IMR-90 (cell line): ENCODE data around the gene ATP6V1F. TPM values are rescaled to one million over a fixed set of nuclear protein-coding genes. Genes with fewer than 3 reads are reported as not detected.

Experiments
- ATAC-seq: fragments of 200-7000 bp; cut with Tn5 transposase; 2 replicates; pipeline ENCODE4 v1.9.1; 2020; ENCODE audit warnings: low read depth, mild to moderate bottlenecking, moderate library complexity
- BruUV-seq: library from RNA; stranded (reverse); fragments of 400-500 nt; replicated peaks from 2 replicates; lab custom pipeline; 2021; lab: Mats Ljungman, UMichigan
- CTCF ChIA-PET: fragments of 300-600 bp; formaldehyde crosslinking; extraction: SDS; loops from one replicate; lab custom pipeline; 2021; ENCODE audit warnings: antibody characterized with exemption; lab: Yijun Ruan, JAX
- POLR2A ChIA-PET: fragments of 300-600 bp; sonication (Branson Sonifier 250); formaldehyde crosslinking; loops from one replicate; lab custom pipeline; 2022; ENCODE audit warnings: antibody characterized with exemption; ENCODE audit not compliant: unreplicated experiment; lab: Charles Lee
- DNase-seq: peaks from one replicate; pipeline ENCODE4 v3.0.0; 2013
- H2AFZ ChIP-seq: replicated peaks from 2 replicates; pipeline ENCODE3; 2013; ENCODE audit warnings: low read length, mild to moderate bottlenecking; ENCODE audit not compliant: poor library complexity
- H2AK5ac ChIP-seq: 2 replicates; pipeline ENCODE4 v1.6.1; 2013; ENCODE audit warnings: low read depth, low read length, inconsistent platforms
- H2AK9ac ChIP-seq: replicated peaks from 2 replicates; pipeline ENCODE3; 2013; ENCODE audit warnings: mild to moderate bottlenecking, low read depth, low read length, moderate library complexity; ENCODE audit not compliant: poor library complexity
- H2BK120ac ChIP-seq: 2 replicates; pipeline ENCODE4 v1.6.1; 2013; ENCODE audit warnings: low read depth, low read length, inconsistent platforms
- H2BK15ac ChIP-seq: 3 replicates; pipeline ENCODE4 v1.6.1; 2013; ENCODE audit warnings: low read depth, low read length, inconsistent platforms
- H2BK20ac ChIP-seq: 2 replicates; pipeline ENCODE4 v1.6.1; 2013; ENCODE audit warnings: low read depth, mild to moderate bottlenecking, inconsistent platforms, low read length, moderate library complexity
- H2BK5ac ChIP-seq: 2 replicates; pipeline ENCODE4 v1.6.1; 2013; ENCODE audit warnings: mild to moderate bottlenecking, low read depth, low read length, inconsistent platforms; ENCODE audit not compliant: poor library complexity, severe bottlenecking
- H3K14ac ChIP-seq: replicated peaks from 2 replicates; pipeline ENCODE4 v1.6.1; 2013; ENCODE audit warnings: low read depth, low read length, inconsistent platforms
- H3K18ac ChIP-seq: 2 replicates; pipeline ENCODE4 v1.6.1; 2013; ENCODE audit warnings: low read depth, low read length, control low read depth
- H3K23ac ChIP-seq: 2 replicates; pipeline ENCODE4 v1.6.1; 2013; ENCODE audit warnings: low read depth, low read length, inconsistent platforms
- H3K27ac ChIP-seq: 2 replicates; pipeline ENCODE4 v1.5.1; 2013; ENCODE audit warnings: mild to moderate bottlenecking, control low read depth, low read length; ENCODE audit not compliant: insufficient read depth
- H3K27me3 ChIP-seq: 2 replicates; pipeline ENCODE4 v1.6.1; 2013; ENCODE audit warnings: low read length; ENCODE audit not compliant: control insufficient read depth, insufficient read depth
- H3K36me3 ChIP-seq: 2 replicates; pipeline ENCODE4 v1.6.1; 2013; ENCODE audit warnings: low read length, mixed read lengths; ENCODE audit not compliant: control insufficient read depth, insufficient read depth
- H3K4ac ChIP-seq: 2 replicates; pipeline ENCODE4 v1.6.1; 2013; ENCODE audit warnings: low read depth, low read length, inconsistent platforms
- H3K4me1 ChIP-seq: 2 replicates; pipeline ENCODE4 v1.6.1; 2013; ENCODE audit warnings: low read length, mixed read lengths; ENCODE audit not compliant: control insufficient read depth, insufficient read depth
- H3K4me2 ChIP-seq: 2 replicates; pipeline ENCODE4 v1.6.1; 2013; ENCODE audit warnings: low read depth, mild to moderate bottlenecking, control low read depth, low read length, moderate library complexity
- H3K4me3 ChIP-seq: 2 replicates; pipeline ENCODE4 v1.5.1; 2013; ENCODE audit warnings: low read depth, mild to moderate bottlenecking, control low read depth, low read length, moderate library complexity; ENCODE audit not compliant: insufficient read depth
- H3K56ac ChIP-seq: 2 replicates; pipeline ENCODE4 v1.6.1; 2013; ENCODE audit warnings: low read length, inconsistent platforms; ENCODE audit not compliant: insufficient read depth; ENCODE audit errors: extremely low read depth
- H3K79me1 ChIP-seq, 2 experiments: 2 replicates each; pipeline ENCODE4 v1.6.1; 2013; ENCODE audit warnings: low read length in 2 of 2, inconsistent platforms in 1 of 2, low read depth in 1 of 2
- H3K9ac ChIP-seq: 2 replicates; pipeline ENCODE4 v1.6.1; 2013; ENCODE audit warnings: low read depth, low read length, control low read depth
- H3K9me1 ChIP-seq: 2 replicates; pipeline ENCODE4 v1.6.1; 2013; ENCODE audit warnings: low read length, inconsistent platforms; ENCODE audit not compliant: insufficient read depth
- H3K9me3 ChIP-seq: 2 replicates; pipeline ENCODE4 v1.6.1; 2013; ENCODE audit warnings: low read length; ENCODE audit not compliant: control insufficient read depth, insufficient read depth
- H4K20me1 ChIP-seq: 2 replicates; pipeline ENCODE4 v1.6.1; 2013; ENCODE audit warnings: low read length, inconsistent platforms; ENCODE audit not compliant: insufficient read depth
- H4K5ac ChIP-seq: 2 replicates; pipeline ENCODE4 v1.6.1; 2013; ENCODE audit warnings: mild to moderate bottlenecking, low read depth, low read length, control low read depth
- H4K8ac ChIP-seq, 2 experiments: 2 replicates each; pipeline ENCODE4 v1.6.1; 2013; ENCODE audit warnings: low read depth in 2 of 2, low read length in 2 of 2, control low read depth in 1 of 2, inconsistent platforms in 1 of 2
- H4K91ac ChIP-seq: 2 replicates; pipeline ENCODE4 v1.6.1; 2013; ENCODE audit warnings: low read depth, low read length, inconsistent platforms; ENCODE audit not compliant: insufficient read depth
- BHLHE40 ChIP-seq: fragments of 150-350 bp; IDR thresholded peaks from 2 replicates; pipeline ENCODE4 v1.6.1; 2016; ENCODE audit warnings: mild to moderate bottlenecking, low read depth, low read length
- CEBPB ChIP-seq: IDR thresholded peaks from 2 replicates; pipeline ENCODE4 v1.6.1; 2012; ENCODE audit warnings: low read depth, low read length, improper control_type of control experiment
- CHD1 ChIP-seq: IDR thresholded peaks from 2 replicates; pipeline ENCODE4 v1.6.1; 2012; ENCODE audit warnings: low read depth, low read length, improper control_type of control experiment
- CTCF ChIP-seq: conservative IDR thresholded peaks from 2 replicates; pipeline ENCODE4 v1.5.1; 2012; ENCODE audit warnings: mild to moderate bottlenecking, low read depth, low read length, improper control_type of control experiment
- ELK1 ChIP-seq: fragments of 150-350 bp; IDR thresholded peaks from 2 replicates; pipeline ENCODE4 v1.6.1; 2016; ENCODE audit warnings: low read depth, mild to moderate bottlenecking, low read length, moderate library complexity, borderline replicate concordance
- FOS ChIP-seq: fragments of 150-350 bp; IDR thresholded peaks from 2 replicates; pipeline ENCODE4 v1.6.1; 2016; ENCODE audit warnings: low read depth, low read length
- MAFK ChIP-seq: IDR thresholded peaks from 2 replicates; pipeline ENCODE4 v1.6.1; 2012; ENCODE audit warnings: low read depth, low read length, improper control_type of control experiment
- MAZ ChIP-seq: IDR thresholded peaks from 2 replicates; pipeline ENCODE4 v1.6.1; 2012; ENCODE audit warnings: low read depth, mild to moderate bottlenecking, low read length, improper control_type of control experiment, moderate library complexity, borderline replicate concordance
- NFE2L2 ChIP-seq: fragments of 150-350 bp; IDR thresholded peaks from 2 replicates; pipeline ENCODE4 v1.6.1; 2016; ENCODE audit warnings: low read depth, mild to moderate bottlenecking, low read length
- POLR2A ChIP-seq: IDR thresholded peaks from 2 replicates; pipeline ENCODE4 v1.6.1; 2012; ENCODE audit warnings: mild to moderate bottlenecking, low read depth, low read length
- RAD21 ChIP-seq: IDR thresholded peaks from 2 replicates; pipeline ENCODE4 v1.6.1; 2012; ENCODE audit warnings: low read length, improper control_type of control experiment
- RCOR1 ChIP-seq: IDR thresholded peaks from 2 replicates; pipeline ENCODE4 v1.6.1; 2012; ENCODE audit warnings: mild to moderate bottlenecking, low read length, improper control_type of control experiment; ENCODE audit not compliant: insufficient replicate concordance
- RFX5 ChIP-seq: IDR thresholded peaks from 2 replicates; pipeline ENCODE4 v1.8.0; 2012; ENCODE audit warnings: low read depth, mild to moderate bottlenecking, low read length, moderate library complexity
- SMC3 ChIP-seq: fragments of 150-350 bp; IDR thresholded peaks from 2 replicates; pipeline ENCODE4 v1.6.1; 2016; ENCODE audit warnings: low read depth, mild to moderate bottlenecking, antibody characterized with exemption, low read length, moderate library complexity
- USF2 ChIP-seq: fragments of 150-350 bp; IDR thresholded peaks from 2 replicates; pipeline ENCODE4 v1.6.1; 2017; ENCODE audit warnings: mild to moderate bottlenecking, antibody characterized with exemption, low read length, low read depth
- WGBS, 2 experiments: methylation state at CpG; one replicate each; pipeline versions ENCODE4 v1.1.5 to v1.1.7; 2013; ENCODE audit warnings: missing lambda C conversion rate in 2 of 2; ENCODE audit not compliant: insufficient read length in 1 of 2; ENCODE audit errors: extremely low coverage in 2 of 2; 5-methylcytosine and 5-hydroxymethylcytosine counted together
- dilution Hi-C: fragments of 300-500 bp; cut with HindIII; formaldehyde crosslinking; loops from one replicate; pipeline ENCODE4 v1.14.3; 2018; ENCODE audit warnings: low sequenced_read_pairs; ENCODE audit not compliant: unreplicated experiment
- in situ Hi-C: fragments of 300-500 bp; cut with MboI; formaldehyde crosslinking; loops from 3 replicates; pipeline ENCODE4 v1.14.3; 2019; ENCODE audit warnings: low sequenced_read_pairs, inconsistent platforms, mixed read lengths
- intact Hi-C: fragments of 100-400 bp; cut with micrococcal nuclease; formaldehyde crosslinking; loops from 2 replicates; pipeline ENCODE4 v1.10.0; 2022
- polyA plus RNA-seq, 3 experiments: library from polyadenylated mRNA; depleted of rRNA; stranded (reverse); fragments of >200 nt; gene quantifications; 2 replicates each; pipeline ENCODE4 v1.2.3, GENCODE V29; 2012; ENCODE audit warnings: low replicate concordance in 1 of 3
- total RNA-seq: library from RNA; depleted of rRNA; stranded (reverse); fragments of >200 nt; gene quantifications from 2 replicates; pipeline ENCODE4 v1.2.3, GENCODE V29; 2012

ATP6V1F gene
- total and polyA plus RNA-seq, 2 of the 4 experiments (the other 2 are of a cell fraction), result 104 to 321 TPM

DNA sequence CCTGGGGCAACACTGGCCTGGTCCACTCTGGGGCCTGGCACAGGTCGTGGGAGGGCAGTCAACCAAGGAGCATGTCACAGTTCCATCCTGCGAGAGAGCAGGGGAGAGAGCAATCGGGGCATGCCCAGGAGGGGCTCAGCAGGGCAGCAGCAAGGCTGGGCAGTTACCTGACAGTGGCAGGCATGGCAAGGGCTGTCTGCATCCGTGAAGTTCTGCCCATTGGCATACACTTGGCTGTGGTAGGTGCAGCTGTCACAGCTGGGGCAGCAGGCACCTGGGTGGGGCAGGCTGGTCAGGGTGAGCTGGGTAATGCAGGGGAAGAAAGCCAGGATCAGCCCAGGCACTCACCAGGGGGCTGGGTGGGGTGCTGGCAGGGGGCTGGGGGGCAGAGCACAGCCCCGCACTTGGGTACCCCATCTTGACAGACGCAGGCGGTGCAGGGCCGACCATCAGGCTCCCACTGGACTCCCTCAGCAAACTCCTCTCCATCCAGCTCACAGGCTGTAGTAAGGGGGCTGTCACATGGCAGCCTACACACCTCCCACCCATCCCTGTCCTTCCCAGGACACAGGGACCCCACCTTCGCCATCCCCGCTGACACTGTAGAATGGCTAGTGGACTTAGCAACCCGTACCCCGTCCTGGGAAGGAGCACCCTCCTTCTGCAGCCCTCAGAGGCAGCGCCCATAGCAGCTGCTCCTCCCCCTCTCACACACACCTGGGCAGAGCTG is 30.0 kb downstream of the ATP6V1F start:
- H2BK15ac ChIP-seq, result no peak overlapping the region
- no peak overlapping the region for H3K23ac ChIP-seq
- H3K27me3 ChIP-seq, result peaks cover 17% of the 10 kb centered on the region
- DNase-seq (no peak), ATAC-seq (no peak)
- no peak overlapping the region for H3K27ac ChIP-seq
- no peaks in the 10 kb centered on the region for H3K9me1 ChIP-seq
- no peak overlapping the region for H2AK9ac ChIP-seq
- WGBS, 2 experiments, result 76% methylated on average over 4 of the region's 13 CpGs; no CpG with 5 or more reads in 1 of the 2 experiments
- in situ Hi-C loops, result loop anchor here (25.0 kb wide), 1 partner anchor 430 kb away; the partner anchor contains the start of gene HILPDA
- H4K5ac ChIP-seq, result no peak overlapping the region
- BruUV-seq, result no TSS peak
- CTCF ChIA-PET, result no interaction called here
- no peaks in the 10 kb centered on the region for H3K79me1 ChIP-seq
- peaks cover 4% of the 10 kb centered on the region; the same call in 1 of the 2 replicates for H4K20me1 ChIP-seq
- dilution Hi-C loops, result no loop called here
- H4K91ac ChIP-seq, result no peak overlapping the region
- no peak overlapping the region for H3K14ac ChIP-seq
- no peaks in the 10 kb centered on the region for H3K36me3 ChIP-seq
- H2AFZ ChIP-seq, result no peak overlapping the region
- no peak overlapping the region for H2BK120ac ChIP-seq
- H3K4ac ChIP-seq, result no peak overlapping the region
- H3K9me3 ChIP-seq, result no peaks in the 10 kb centered on the region
- H4K8ac ChIP-seq, result no peak overlapping the region
- TF ChIP-seq CHD1 (no peak), POLR2A (no peak), MAFK (no peak), RFX5 (no peak), BHLHE40 (no peak), CEBPB (no peak), SMC3 (no peak), RCOR1 (no peak), RAD21 (no peak), FOS (no peak), CTCF (no peak), USF2 (no peak), ELK1 (no peak), NFE2L2 (no peak), MAZ (no peak)
- H2BK5ac ChIP-seq, result no peak overlapping the region
- no peak overlapping the region for H2BK20ac ChIP-seq
- H3K4me3 ChIP-seq, result no peak overlapping the region
- no peaks in the 10 kb centered on the region for H3K4me1 ChIP-seq
- no peak overlapping the region for H2AK5ac ChIP-seq
- no peak overlapping the region for H3K4me2 ChIP-seq
- no peak overlapping the region for H3K56ac ChIP-seq
- no peak overlapping the region for H3K18ac ChIP-seq
- no peak overlapping the region for H3K9ac ChIP-seq
- intact Hi-C loops, result no loop called here
- POLR2A ChIA-PET, result no interaction called here
